Islet precursor cell (in vitro differentiated cells): Measurements from ENCODE around the gene CNTN3.

Source experiments
- DNase-seq: peaks from one replicate; pipeline ENCODE4 v3.0.0-alpha.2; 2018

The CNTN3 gene

GRCh38 chr3:74607803-74608202 is 6.7 kb downstream of the CNTN3 start:
- no peak for DNase-seq

DNA sequence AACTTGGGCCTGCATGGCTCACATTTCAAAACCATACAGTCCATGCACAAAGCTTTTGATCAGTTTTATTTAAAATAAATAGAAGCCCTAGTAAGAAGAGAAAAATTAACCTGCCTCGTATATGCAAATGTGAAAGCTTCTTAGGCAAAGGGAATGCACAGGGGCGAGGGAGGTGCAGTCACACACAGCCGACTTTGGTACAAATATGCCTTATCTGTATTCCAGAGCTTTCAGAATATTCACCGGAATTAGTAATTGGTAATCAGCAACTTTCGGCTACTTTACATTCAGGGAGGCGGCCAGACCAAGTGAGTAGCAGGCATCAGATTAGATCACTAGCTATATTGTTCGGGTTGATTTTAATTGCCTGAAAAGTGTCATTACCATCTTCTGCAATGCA is 7.5 kb downstream of the CNTN3 start:
- DNase-seq, result no peak

GRCh38 chr3:74605437-74605836 is 9.0 kb downstream of the CNTN3 start:
- DNase-seq, result no peak

GRCh38 chr3:74603292-74603691 is 11.2 kb downstream of the CNTN3 start:
- no peak for DNase-seq

DNA sequence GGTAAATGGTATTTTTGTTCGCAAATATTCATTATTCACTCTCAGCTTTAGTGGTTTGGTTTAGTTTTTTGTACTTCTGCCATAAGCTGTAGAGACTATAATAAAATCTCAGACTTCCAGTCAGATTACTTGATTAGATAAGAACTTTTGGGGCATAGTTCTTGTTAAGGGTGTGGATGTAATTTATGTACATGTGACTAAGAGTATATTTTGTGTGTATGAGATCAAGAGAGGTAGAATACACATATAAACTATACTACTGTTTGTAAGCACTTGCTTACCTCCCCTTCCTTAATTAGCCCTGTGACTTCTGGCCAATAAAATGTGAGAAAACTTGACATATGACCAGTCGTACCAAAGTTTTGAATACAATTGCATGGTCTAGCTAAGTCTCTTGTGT is 12.0 kb downstream of the CNTN3 start:
- no peak for DNase-seq

- DNase-seq, result no peak
Measured at GRCh38 chr3:74601793-74602192, 12.7 kb downstream of the CNTN3 start.

- DNase-seq, result no peak
Measured at GRCh38 chr3:74599564-74599963, 14.9 kb downstream of the CNTN3 start.

- no peak for DNase-seq
Measured at GRCh38 chr3:74593152-74593551, 21.3 kb downstream of the CNTN3 start.

DNA sequence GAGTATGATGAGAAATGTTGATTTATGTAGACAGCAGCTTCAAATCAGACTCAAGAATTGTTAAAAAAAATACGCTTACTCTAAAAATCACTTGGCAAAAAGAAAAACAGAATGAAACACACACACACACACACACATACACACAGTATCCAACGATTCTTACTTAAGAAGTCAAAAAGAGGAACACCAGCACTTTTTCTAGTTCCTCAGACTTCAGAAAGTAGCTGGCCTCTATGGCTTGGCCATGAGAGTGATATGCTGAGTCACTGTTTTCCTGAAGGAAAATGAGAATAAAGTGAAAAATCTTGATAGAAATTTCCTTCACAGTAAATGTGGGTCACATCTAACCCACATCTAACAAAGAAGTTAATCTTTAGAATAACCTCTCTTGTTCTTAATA is 22.1 kb downstream of the CNTN3 start:
- DNase-seq, result no peak

- no peak for DNase-seq
Measured at GRCh38 chr3:74591946-74592345, 22.5 kb downstream of the CNTN3 start.

GRCh38 chr3:74591342-74591741 is 23.1 kb downstream of the CNTN3 start:
- no peak for DNase-seq

DNA sequence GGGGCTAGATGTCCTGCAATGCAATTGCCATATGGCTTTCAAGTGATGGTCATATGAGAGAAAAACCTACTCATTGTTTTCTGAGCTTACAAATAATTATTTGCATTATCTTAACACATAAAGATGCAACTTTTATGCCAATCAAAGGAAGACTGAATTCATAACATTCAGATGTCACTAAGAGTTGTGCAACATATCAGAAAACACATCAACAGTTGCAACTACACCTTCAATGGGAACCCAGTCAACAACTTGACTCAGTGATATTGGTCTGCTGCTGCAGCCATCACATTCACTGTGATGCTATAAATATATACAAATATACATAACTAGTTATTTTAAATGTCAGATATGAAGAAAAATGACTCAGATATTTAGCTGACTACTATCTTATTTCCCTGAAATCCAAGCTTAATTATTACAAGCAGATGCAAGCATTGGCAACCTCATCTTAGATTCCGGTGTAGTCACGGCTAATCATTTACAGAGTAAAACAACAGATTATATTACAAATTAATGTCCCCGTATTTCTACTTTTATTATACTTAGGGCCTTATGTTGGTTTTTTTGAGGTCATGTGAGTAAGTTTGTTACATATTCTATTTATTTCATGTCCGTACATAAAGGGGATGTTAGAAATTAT is 23.7 kb downstream of the CNTN3 start:
- no peak for DNase-seq

DNA sequence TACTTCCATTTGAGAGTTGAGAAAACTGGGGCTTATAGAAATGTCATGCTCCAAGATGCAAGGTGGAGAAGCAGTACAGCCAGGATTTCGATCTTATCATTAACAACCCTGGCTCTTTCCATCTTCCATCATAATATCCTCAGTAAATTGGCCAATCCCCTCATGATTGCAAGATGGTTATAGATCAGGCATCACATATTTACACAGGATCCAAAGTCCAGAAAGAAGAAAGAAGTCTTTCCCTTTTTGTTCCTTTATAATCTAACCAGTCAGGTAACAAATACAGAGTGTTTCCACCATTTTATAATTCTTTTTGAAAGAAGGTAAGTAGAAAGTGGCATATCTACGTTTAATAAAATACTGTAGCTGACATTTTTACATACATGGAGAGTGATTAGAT is 29.7 kb downstream of the CNTN3 start:
- no peak for DNase-seq

GRCh38 chr3:74582982-74583381 is 31.5 kb downstream of the CNTN3 start:
- no peak for DNase-seq

DNA sequence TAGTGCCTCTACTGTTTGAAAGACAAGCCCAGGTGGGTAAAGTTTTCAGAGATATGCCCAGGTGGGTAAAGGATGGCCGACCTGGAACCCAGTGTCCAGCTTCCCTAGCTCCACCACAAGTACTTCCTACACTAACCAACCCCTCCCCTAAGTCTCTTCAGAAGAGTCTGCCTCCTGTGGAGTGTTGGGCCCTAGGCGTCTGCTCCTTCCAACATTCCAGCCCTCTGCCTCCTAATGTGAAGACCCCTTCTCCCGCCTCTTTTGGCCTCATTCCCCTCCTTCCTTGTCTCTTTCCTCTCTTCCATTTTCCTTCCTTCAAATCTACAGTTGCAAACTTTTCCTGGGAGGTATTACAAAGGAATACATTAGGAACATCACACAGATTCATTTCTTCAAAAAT is 38.6 kb downstream of the CNTN3 start:
- DNase-seq, result no peak

DNA sequence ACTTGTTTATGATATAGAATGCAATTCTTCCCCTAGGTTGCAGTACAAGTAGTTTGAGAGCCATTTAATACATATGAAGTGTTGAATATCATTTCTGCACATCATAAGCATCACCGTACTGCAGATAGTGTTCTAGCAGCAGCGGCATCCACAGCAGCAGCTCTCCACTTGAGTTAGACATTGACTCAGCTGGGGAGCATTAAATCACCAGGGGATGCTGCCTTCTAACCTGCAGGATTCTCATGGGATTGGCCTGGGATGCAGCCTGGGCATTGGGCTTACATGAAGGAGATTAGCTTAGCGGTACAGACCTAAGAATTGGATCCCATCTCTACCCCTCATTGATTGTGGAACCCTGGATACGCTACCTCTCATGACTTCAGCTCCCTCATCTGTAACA is 43.3 kb downstream of the CNTN3 start:
- DNase-seq, result no peak
